OCI-LY7 (cell line): ENCODE results near the gene PARD3.

Experiments
- EZH2phosphoT487 ChIP-seq: fragments of 200-600 bp; sonication (generic); IDR thresholded peaks from 2 replicates; pipeline ENCODE4 v1.6.1; 2018; ENCODE audit warnings: low read depth, borderline replicate concordance, mild to moderate bottlenecking, mixed run types, antibody characterized with exemption, low read length, moderate library complexity, mixed read lengths
- TF ChIP-seq, protein P1 (sequence below): fragments of 200-600 bp; sonication (generic); conservative IDR thresholded peaks from 2 replicates; pipeline ENCODE4 v1.5.1; 2014; ENCODE audit warnings: mild to moderate bottlenecking, antibody characterized with exemption, low read length, moderate library complexity, mixed read lengths

- TF ChIP-seq, protein P1, sequence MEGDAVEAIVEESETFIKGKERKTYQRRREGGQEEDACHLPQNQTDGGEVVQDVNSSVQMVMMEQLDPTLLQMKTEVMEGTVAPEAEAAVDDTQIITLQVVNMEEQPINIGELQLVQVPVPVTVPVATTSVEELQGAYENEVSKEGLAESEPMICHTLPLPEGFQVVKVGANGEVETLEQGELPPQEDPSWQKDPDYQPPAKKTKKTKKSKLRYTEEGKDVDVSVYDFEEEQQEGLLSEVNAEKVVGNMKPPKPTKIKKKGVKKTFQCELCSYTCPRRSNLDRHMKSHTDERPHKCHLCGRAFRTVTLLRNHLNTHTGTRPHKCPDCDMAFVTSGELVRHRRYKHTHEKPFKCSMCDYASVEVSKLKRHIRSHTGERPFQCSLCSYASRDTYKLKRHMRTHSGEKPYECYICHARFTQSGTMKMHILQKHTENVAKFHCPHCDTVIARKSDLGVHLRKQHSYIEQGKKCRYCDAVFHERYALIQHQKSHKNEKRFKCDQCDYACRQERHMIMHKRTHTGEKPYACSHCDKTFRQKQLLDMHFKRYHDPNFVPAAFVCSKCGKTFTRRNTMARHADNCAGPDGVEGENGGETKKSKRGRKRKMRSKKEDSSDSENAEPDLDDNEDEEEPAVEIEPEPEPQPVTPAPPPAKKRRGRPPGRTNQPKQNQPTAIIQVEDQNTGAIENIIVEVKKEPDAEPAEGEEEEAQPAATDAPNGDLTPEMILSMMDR, result no peak
- no peak for TF ChIP-seq EZH2phosphoT487
Measured at GRCh38 chr10:34464591-34464990, 350.5 kb downstream of the PARD3 start.
